Ascending aorta (tissue), 2 donors: ENCODE results near the gene GVQW3. TPM values are rescaled to one million over a fixed set of nuclear protein-coding genes. Genes with fewer than 3 reads are reported as not detected.

Experiments
- DNase-seq, 2 donors: peaks; one replicate each; pipeline ENCODE4 v3.0.0-alpha.2; 2019; ENCODE audit warnings: low spot score in 2 of 2
- H3K27ac ChIP-seq, 2 donors: fragments of 200-600 bp; sonication (generic); one replicate each; pipeline ENCODE4 v1.5.1; 2016 to 2017; ENCODE audit warnings: mild to moderate bottlenecking in 1 of 2
- H3K27me3 ChIP-seq: fragments of 200-600 bp; sonication (generic); one replicate; pipeline ENCODE4 v1.5.1; 2017
- H3K36me3 ChIP-seq, 2 donors: fragments of 200-600 bp; sonication (generic); one replicate each; pipeline ENCODE4 v1.5.1; 2016
- H3K4me1 ChIP-seq, 2 donors: fragments of 200-600 bp; sonication (generic); one replicate each; pipeline ENCODE4 v1.5.1; 2016 to 2017; ENCODE audit warnings: mild to moderate bottlenecking in 1 of 2
- H3K4me3 ChIP-seq, 2 donors: fragments of 200-600 bp; sonication (generic); one replicate each; pipeline ENCODE4 v1.5.1; 2016 to 2017; ENCODE audit warnings: mild to moderate bottlenecking in 1 of 2
- H3K9me3 ChIP-seq, 2 donors: fragments of 200-600 bp; sonication (generic); one replicate each; pipeline ENCODE4 v1.5.1; 2016
- CTCF ChIP-seq, 3 experiments: fragments of 200-600 bp in 2 of 3; fragments of 450-650 bp in 1 of 3; sonication (generic) in 2 of 3; IDR thresholded peaks; one replicate each; pipeline ENCODE4 v1.5.1; 2016 to 2019; ENCODE audit warnings: antibody characterized with exemption in 3 of 3, mild to moderate bottlenecking in 1 of 3, moderate library complexity in 1 of 3
- intact Hi-C: fragments of 100-400 bp; cut with DNase I; formaldehyde crosslinking; loops from one replicate; pipeline ENCODE4 v1.15.1; 2023
- total RNA-seq: library from RNA; depleted of rRNA; stranded (reverse); fragments of >200 nt; gene quantifications from one replicate; pipeline ENCODE4 v1.1.0, GENCODE V29; 2016

Gene GVQW3
- not detected for total RNA-seq

- Histone ChIP-seq H3K27me3 (no peaks in the 10 kb centered on the region), H3K27ac (peak within 1 kb of the TSS; percentile 73 to 84), H3K4me1 (peaks cover 0 to 21% of the 10 kb centered on the region in 2 donors), H3K9me3 (no peaks in the 10 kb centered on the region), H3K36me3 (peaks cover 0 to 4% of the 10 kb centered on the region in 2 donors), H3K4me3 (peak within 1 kb of the TSS; percentile 89 to 98)
- TF ChIP-seq CTCF (IDR thresholded peaks at IDR 0.05), result peak in 2 of 3 experiments; percentile 19 to 26
- intact Hi-C loops, result loop anchor here (1.0 to 5.0 kb wide), 4 partner anchors 63 to 291 kb away; partner anchors contain the start of genes LRRC32 and WNT11
- peak; percentile 88 to 99 for DNase-seq
Measured at GRCh38 chr11:76380977-76381719, at the start of gene GVQW3, which contains the start of gene THAP12. Gene GVQW3, plus strand, starts transcription at chr11:76381323. Its CDS starts 506 bp downstream, at chr11:76381829. Gene THAP12, minus strand, starts transcription at chr11:76381132. Its CDS starts 296 bp downstream, at chr11:76380836.

GRCh38 chr11:76334826-76335389 lies 46.2 kb upstream of the GVQW3 start:
- DNase-seq, result no peak
- intact Hi-C loops, result no loop called here

GRCh38 chr11:76335842-76336241 lies 45.3 kb upstream of the GVQW3 start:
- no peak overlapping the region for H3K4me3 ChIP-seq
- no peak for TF ChIP-seq CTCF (IDR thresholded peaks at IDR 0.05)
- no peaks in the 10 kb centered on the region for H3K27me3 ChIP-seq
- no peaks in the 10 kb centered on the region for H3K36me3 ChIP-seq
- intact Hi-C loops, result no loop called here
- H3K9me3 ChIP-seq, result no peaks in the 10 kb centered on the region
- no peak overlapping the region for H3K27ac ChIP-seq
- H3K4me1 ChIP-seq, result peaks cover 9 to 19% of the 10 kb centered on the region in 2 donors
- no peak for DNase-seq

More at GRCh38 chr11:76334826-76335389, 46.2 kb upstream of the GVQW3 start:
- H3K27me3 ChIP-seq, result no peaks in the 10 kb centered on the region
- H3K27ac ChIP-seq, result no peak overlapping the region
- H3K4me1 ChIP-seq, result peaks cover 7 to 15% of the 10 kb centered on the region in 2 donors
- H3K4me3 ChIP-seq, result no peak overlapping the region
- no peaks in the 10 kb centered on the region for H3K36me3 ChIP-seq
- no peak for TF ChIP-seq CTCF (IDR thresholded peaks at IDR 0.05)
- H3K9me3 ChIP-seq, result no peaks in the 10 kb centered on the region

- DNase-seq, result no peak
- no peak overlapping the region for H3K4me3 ChIP-seq
- peaks cover 9 to 21% of the 10 kb centered on the region in 2 donors for H3K4me1 ChIP-seq
- no peak for TF ChIP-seq CTCF (IDR thresholded peaks at IDR 0.05)
- H3K27ac ChIP-seq, result no peak overlapping the region
- intact Hi-C loops, result no loop called here
- no peaks in the 10 kb centered on the region for H3K27me3 ChIP-seq
- H3K9me3 ChIP-seq, result no peaks in the 10 kb centered on the region
- H3K36me3 ChIP-seq, result no peaks in the 10 kb centered on the region
Measured at GRCh38 chr11:76336597-76336996, 44.5 kb upstream of the GVQW3 start.

- Histone ChIP-seq H3K27ac (peak overlapping the region; percentile 72 to 73), H3K4me1 (peaks cover 9 to 21% of the 10 kb centered on the region in 2 donors), H3K4me3 (no peak overlapping the region), H3K9me3 (no peaks in the 10 kb centered on the region), H3K36me3 (no peaks in the 10 kb centered on the region), H3K27me3 (no peaks in the 10 kb centered on the region)
- TF ChIP-seq CTCF (IDR thresholded peaks at IDR 0.05), result no peak
- no peak for DNase-seq
- intact Hi-C loops, result no loop called here
Measured at GRCh38 chr11:76337469-76337868, 43.7 kb upstream of the GVQW3 start.
